Stimulated activated CD8-positive, alpha-beta memory T cell treated with anti-CD3 and anti-CD28 coated beads, Interleukin-7, amount 100 ng/mL, for 48 hours (primary cell): ENCODE measurements around the gene TMEM271.

Source experiments
- DNase-seq, 2 donors: peaks; one replicate each; pipeline ENCODE4 v3.0.0-alpha.2; 2020; ENCODE audit warnings: low read depth in 1 of 2; ENCODE audit errors: extremely low read depth in 1 of 2

The TMEM271 gene

GRCh38 chr4:535181-535923 lies 40.7 kb downstream of the TMEM271 start:
- DNase-seq: no peak

GRCh38 chr4:534576-535151 lies 41.4 kb downstream of the TMEM271 start:
- no peak for DNase-seq

- no peak for DNase-seq
Observed at GRCh38 chr4:534101-534575, 42.0 kb downstream of the TMEM271 start.

- DNase-seq: no peak
Observed at GRCh38 chr4:533318-534100, 42.6 kb downstream of the TMEM271 start.

GRCh38 chr4:532588-533317 lies 43.3 kb downstream of the TMEM271 start:
- no peak for DNase-seq

- DNase-seq: no peak
Observed at GRCh38 chr4:531721-532565, 44.2 kb downstream of the TMEM271 start.

GRCh38 chr4:531076-531475 lies 45.0 kb downstream of the TMEM271 start:
- no peak for DNase-seq

GRCh38 chr4:530017-530781 lies 45.9 kb downstream of the TMEM271 start:
- DNase-seq: no peak

- DNase-seq: no peak
Observed at GRCh38 chr4:529563-529962, 46.5 kb downstream of the TMEM271 start.

- no peak for DNase-seq
Observed at GRCh38 chr4:528835-529234, 47.3 kb downstream of the TMEM271 start.

GRCh38 chr4:528296-528695 lies 47.8 kb downstream of the TMEM271 start:
- DNase-seq: no peak

- no peak for DNase-seq
Observed at GRCh38 chr4:526971-527460, 49.1 kb downstream of the TMEM271 start.

GRCh38 chr4:526189-526909 lies 49.7 kb downstream of the TMEM271 start:
- no peak for DNase-seq

GRCh38 chr4:525660-526059 lies 50.4 kb downstream of the TMEM271 start:
- no peak for DNase-seq

- no peak for DNase-seq
Observed at GRCh38 chr4:524196-524595, 51.9 kb downstream of the TMEM271 start.
